Activated T-helper 1 cell treated with Interleukin-2 at 50 U/mL for 16 hours (primary cell): ENCODE data around the gene SHANK3.

ENCODE experiments used
- DNase-seq: peaks from one replicate; pipeline ENCODE4 v3.0.0-alpha.2; 2020; ENCODE audit warnings: low read depth

Gene SHANK3

DNA sequence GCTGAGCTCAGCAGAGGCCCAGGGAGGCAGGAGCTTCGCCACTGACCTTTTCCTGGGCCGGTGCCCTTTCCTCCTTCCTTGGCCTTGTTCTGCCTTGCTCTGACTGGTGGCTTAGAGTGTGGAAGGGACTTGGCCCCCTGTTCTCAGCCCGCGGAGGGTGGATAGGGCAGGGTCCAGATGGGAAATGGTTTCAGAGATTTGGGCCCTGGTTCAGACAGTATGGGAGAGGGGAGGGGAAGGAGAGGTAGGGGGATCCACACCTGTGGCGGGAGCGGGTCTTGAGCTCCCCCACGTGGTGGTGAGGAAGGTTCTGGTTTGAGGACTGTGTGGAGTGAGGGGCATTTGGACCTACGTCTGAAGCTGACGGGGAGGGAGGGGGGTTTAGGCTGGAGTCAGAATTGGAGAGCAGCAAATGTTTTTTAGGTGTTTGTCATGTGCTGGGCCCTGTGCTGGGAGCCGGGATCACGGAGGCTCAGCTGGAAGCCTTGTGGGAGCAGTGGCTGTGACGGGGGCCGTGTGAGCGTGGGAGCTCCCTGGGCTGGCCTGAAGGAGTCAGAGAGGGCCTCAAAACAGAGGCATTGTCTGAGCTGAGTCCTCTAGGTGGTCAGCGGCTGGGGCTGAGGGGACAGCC, 27.2 kb downstream of the SHANK3 start:
- DNase-seq = no peak

- no peak for DNase-seq
Observed at GRCh38 chr22:50700387-50701075, 27.9 kb downstream of the SHANK3 start.

DNA sequence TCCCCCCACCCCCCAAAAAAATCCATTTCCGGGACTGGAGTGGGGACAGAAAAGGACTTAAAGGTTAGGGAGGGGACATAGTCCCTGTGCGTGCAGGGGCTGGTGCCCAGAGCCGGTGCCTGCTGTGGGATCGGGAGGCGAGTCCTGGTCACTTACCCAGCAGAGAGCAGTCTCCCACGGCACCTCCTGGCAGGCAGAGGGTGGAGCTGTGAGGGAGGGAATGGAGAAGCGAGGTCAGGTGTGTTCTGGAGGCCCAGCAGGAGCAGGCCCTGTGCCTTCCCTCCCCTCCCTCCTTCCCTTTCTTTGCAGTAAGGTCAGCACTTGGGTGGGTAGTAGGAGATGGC, 28.4 kb downstream of the SHANK3 start:
- DNase-seq = no peak

DNA sequence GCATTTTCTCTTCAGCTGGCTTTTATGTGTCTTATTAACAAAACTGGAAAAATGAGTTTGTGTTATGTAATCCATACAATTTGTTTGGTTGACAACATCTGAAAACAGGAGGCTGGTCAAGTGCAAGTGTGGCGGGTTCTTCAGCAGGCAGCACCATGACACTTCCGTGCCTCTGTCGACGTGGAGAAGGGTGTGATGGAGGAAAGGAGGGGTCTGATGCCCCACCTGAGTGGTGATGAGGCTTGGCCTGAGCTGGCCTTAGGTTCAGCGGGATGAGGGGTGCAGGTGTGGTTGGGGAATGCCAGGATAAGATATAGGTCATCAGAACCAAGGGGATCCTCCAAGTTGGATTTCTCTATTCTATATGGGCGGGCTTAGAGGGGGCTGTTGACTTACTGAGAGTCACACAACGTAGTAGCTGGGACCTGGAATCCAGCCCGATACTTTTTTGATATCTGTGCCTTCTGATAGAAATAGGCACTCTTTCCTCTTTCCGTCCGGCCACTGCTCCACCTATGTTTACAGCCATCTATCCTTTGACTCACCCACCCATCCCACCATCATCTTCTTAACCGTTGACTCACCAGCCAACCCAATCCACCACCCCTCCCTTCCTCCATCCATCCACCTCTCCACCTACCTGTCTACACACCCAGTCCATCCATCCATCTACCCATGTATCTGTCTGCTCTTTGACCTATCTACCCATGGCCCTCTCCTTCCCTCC, 29.0 kb downstream of the SHANK3 start:
- no peak for DNase-seq

DNA sequence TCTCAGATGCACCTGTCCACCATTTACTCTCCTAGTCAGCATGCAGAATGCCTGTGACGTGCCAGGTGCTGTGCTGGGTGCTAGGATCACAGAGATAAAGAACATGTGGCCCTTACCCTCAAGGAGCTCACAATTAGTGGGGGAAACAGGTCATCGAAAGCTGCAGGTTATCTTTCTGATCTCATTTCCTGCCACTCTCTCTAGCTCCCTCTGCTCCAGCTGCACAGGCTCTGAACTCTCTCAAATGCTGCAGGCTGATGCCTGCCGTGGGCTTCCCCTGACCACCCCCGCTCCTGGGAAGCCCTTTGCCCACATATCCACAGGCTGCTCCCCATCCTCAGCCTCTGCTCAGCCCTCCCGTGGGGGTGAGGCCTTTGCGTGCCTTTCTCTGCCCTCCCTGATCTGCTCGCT, 29.6 kb downstream of the SHANK3 start:
- no peak for DNase-seq

DNA sequence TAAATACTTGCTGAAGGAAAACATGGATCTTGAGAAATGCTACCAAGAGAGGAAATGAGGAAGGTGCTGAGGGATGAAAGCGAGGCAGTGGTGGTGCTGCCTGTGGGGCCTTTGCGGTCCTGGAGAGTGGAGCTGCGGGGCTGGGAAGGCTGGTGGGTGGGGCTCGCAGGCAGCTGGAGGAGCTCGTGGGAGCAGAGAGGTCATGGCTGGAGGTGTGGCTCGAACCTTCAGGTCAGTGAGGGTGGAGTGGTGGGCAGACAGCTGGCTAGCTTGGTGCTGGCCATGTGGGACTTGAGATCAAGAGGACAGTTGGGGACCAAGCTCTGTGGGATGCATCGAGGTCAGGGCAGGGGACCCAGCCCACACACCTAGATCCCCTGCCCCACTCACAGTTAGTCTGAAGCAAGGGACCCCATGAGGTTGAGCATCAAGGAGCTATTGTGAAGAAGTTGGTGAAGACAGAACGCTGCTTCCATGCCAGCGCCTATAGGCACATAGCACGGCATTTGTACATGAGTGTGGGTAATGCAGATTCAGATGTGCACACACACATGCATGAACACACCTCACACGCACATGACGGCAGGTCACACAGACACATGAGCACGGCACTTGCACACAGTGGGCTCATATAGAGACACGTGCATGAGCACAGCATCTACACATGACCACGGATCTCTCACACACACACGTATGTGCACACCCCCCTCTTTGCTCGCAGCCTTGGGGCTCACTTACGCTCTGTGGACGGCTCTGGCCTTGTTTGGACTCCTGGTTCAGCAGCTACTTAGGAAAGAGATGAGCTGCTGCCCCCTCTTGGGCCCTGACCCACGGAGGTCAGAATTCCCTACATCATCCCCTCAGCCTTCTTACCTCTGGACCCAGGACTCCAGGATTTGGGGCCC, 30.4 kb downstream of the SHANK3 start:
- DNase-seq = no peak

DNA sequence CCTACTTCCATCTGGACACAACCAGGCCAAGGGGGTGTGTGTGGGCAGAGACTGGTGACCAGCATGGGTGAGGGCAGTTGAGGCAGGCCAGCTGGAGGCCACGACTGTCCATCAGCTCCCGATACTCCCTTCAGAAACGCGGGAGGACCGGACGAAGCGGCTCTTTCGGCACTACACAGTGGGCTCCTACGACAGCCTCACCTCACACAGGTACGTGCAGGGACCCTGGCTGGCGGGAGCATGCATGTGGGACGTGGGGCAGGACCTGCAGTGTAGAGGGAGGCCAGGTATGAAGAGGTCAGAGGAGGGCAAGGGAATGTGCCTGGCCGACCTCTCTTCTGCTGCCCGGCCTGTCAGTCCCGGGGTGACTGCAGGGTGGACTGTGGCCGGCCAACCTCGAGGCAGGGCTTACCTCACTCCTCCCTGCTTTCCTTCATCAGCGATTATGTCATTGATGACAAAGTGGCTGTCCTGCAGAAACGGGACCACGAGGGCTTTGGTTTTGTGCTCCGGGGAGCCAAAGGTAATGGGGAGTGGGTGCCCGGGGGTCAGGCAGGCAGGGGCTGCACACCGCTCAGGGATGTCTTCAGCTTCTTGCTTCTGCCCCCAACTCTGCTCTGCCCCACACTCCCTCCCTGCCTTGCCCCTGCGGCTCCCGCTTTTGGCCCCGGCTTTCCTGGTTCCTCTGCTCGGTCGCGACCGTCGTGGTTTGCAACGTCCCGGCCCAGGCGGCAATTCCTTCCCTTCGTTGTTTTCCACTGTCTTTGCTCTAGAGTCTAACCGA, 31.3 kb downstream of the SHANK3 start:
- DNase-seq = no peak

DNA sequence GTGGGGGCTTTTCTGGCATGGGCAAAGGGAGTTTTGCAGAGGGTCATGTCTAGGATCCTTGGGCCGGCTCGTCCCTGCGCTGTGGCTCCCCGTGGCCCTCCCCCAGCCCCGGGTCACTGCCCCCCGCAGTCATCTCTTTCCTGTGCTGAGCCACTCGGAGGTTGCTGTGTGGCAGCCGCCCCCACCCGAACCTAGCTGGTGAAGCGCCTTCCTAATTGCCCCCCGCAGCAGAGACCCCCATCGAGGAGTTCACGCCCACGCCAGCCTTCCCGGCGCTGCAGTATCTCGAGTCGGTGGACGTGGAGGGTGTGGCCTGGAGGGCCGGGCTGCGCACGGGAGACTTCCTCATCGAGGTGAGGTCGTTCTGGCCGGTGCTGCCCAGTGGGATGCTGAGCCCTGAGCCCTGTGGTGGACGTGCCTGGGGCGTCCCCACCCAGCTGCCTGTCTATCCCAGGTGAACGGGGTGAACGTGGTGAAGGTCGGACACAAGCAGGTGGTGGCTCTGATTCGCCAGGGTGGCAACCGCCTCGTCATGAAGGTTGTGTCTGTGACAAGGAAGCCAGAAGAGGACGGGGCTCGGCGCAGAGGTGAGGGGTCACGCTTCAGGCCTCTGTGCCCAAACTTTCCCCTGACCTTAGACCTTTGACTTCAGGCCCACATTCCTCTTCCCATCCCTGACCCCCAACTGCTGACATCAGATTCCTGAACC, 32.0 kb downstream of the SHANK3 start:
- DNase-seq = no peak

DNA sequence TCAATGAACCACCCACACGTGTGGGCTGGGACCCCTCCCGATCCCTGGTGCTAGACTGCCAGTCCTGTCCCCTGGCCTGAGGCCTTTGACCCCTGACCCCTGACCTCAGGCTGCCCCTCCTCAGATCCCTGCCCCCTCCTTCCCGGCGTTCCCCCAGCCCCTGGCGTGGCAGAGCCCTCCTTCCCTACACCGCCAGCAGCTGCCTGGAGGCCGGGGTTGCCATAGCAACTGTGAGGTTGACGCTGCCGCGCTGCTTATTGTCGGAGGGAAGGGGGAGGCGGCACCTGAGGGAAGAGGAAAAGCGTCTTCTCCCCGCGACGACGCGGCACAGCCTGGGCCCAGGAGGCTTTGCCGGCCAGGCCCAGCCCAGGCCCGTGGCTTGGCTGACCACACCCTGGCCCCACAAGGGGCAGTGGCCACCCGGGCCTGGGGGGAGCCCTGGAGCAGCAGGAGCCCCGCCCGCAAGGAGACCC, 32.6 kb downstream of the SHANK3 start:
- DNase-seq = no peak

DNA sequence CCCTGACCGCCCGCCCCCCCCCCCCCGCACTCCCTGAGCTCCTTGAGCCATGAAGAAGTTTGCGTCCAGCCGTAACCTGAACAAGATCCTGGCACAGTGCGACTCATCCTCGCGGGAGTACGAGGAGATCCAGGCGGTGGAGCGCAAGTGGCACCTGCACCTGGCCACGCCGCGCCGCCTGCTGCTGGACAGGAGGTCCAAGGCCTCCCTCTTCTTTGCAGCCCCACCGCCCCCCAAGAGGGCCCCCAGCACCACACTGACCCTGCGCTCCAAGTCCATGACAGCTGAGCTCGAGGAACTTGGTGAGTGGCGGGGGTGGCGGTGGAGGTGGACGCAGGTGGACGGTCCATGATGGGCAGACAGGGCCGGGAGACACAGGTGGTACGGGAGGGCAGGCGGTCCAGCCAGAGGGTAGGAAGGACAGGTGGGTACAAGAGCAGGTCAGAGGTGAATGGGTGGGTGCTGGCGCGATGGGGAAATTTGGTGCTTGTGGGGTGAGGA, 33.3 kb downstream of the SHANK3 start:
- DNase-seq = no peak

GRCh38 chr22:50706481-50707125, 34.0 kb downstream of the SHANK3 start:
- DNase-seq = no peak

- no peak for DNase-seq
Observed at GRCh38 chr22:50708474-50708873, 35.9 kb downstream of the SHANK3 start.

GRCh38 chr22:50708996-50709395, 36.4 kb downstream of the SHANK3 start:
- no peak for DNase-seq

- DNase-seq = no peak
Observed at GRCh38 chr22:50710221-50710620, 37.6 kb downstream of the SHANK3 start.

- no peak for DNase-seq
Observed at GRCh38 chr22:50710886-50711285, 38.3 kb downstream of the SHANK3 start.

DNA sequence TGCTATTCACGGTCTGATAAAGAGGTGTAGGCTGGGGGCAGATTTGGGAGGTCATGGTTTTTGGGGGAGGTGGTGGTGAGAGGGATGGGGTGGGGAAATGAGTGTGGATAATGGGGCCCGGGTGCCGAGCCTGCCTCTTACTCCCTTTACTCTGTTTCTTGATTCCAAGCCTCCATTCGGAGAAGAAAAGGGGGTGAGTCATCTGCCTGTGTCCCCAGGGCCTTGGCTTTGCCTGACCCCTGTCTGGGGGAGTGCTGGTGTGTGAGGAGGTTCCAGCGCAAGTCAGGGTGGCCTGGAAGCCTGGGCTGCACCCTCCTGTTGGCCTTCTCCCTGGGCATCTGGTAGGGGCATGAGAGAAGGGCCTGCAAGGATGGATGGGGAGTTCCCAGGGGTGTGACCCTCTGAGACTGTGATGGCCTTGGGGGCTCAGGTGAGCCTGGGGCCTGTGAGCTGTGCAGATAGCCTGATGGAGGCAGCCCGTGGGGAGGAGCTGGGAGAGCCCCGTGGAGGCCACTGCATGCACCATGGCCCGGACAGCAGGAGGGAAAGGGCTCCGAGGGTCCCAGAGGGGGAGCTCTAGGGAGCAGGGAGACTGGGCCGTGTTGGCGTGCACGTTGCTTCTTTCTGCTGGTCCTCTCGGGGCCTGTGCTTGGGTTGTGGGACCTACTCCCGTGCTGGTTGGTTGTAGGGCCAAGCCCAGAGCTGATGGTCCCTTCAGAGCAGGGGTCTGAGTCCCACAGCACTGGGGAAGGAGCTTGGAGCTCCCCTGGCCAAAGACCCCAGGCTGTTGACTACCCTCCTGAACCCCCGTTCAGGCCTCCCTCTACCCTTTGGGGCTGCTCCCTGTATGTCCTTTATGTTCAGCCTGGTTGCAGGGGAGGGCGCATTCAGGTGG, 39.1 kb downstream of the SHANK3 start:
- DNase-seq = no peak

DNA sequence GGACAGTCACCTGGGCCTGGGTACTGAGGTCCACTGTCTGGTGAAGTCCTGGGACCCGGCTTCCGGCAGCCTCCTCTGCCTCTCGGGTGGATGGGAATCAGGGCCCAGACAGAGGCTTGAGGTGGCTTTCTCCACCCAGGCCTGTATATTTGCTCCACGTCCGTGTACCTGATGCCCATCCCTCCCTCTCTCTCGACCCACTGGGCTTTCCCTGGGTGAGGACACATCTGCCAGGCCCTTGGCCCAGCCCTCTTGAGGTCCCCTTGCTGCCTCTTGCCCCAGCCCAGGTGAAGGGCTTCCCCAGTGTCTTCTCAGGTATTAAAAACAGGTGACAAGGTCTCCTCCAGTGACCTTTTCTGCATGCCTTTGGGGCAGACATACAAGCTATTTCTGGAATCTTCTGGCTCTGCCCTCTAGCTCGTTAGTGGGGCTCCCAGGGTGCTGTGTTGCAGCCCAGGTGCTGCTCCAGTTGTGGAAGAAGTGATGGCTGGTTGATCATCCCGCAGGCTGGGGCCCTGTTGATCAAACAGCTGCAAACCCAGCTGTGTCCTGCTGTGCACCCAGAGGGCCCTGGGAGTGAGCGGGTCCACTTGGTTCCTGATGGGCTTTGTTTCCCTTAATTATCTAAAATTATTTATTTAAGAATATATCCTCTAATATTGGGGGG, 39.9 kb downstream of the SHANK3 start:
- DNase-seq = no peak

DNA sequence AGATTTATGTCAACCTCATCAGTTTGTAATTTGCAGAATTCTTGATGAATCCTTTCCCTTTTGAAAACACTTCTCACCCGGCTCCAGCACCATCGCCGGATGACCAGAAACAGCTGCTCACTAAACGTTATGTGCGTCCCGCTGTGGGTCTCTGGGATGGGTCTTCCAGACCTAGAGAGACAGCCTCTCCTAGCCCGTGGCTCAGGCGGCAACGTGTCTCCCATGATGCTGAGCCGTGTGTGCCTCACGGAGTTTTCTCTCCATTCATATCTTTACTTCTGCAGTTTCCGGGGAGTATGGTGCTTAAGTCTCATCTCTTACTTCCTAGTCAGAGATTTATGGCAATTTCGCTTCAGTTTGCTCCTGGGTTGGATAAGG, 40.4 kb downstream of the SHANK3 start:
- DNase-seq = no peak
